ENCODE data around the gene GRK3. TPM values are rescaled to one million over a fixed set of nuclear protein-coding genes. Genes with fewer than 3 reads are reported as not detected.
"Not testable (repeated sequence)": the region's sequence is repeated elsewhere in the genome, so short reads cannot be mapped to it uniquely, and the experiment has no call there.

Gene GRK3
- 1 to 10 TPM; 1.1 to 4.9 (median 3.6) TPM for total RNA-seq
- long read RNA-seq, partial matches to known transcripts, result 0 of 1 reads
- long read RNA-seq, other reads (novel, unspliced or antisense), result 1 of 1 reads

- ATAC-seq, result peak; percentile 66 to 77 (median 72)
- Histone ChIP-seq H3K4me3 (peak within 1 kb of the TSS; percentile 48 to 68 (median 54)), H3K27ac (peak within 1 kb of the TSS in 2 of 3 donors; percentile 37 to 54), H3K4me1 (peaks cover 0 to 17% (median 0%) of the 10 kb centered on the region in 4 donors), H3K27me3 (peaks cover 0 to 6% of the 10 kb centered on the region in 2 donors), H3K9me3 (no peaks in the 10 kb centered on the region), H3K36me3 (no peaks in the 10 kb centered on the region)
- intact Hi-C loops (cut with DNase I), result no loop called here
- no peak for TF ChIP-seq CTCF (IDR thresholded peaks at IDR 0.05)
- peak; percentile 27 for TF ChIP-seq POLR2A (IDR thresholded peaks at IDR 0.05)
- 7% methylated on average over 8 of the region's 73 CpGs for WGBS (ENCODE audit: insufficient coverage, low coverage, low lambda C conversion rate, missing lambda C conversion rate)
- peak; percentile 58 to 76 (median 71) for DNase-seq
These were observed at the start of gene GRK3 for GRCh38 chr22:25564320-25564978. Gene GRK3 (plus strand): TSS chr22:25564675. CDS start chr22:25565041, 366 bp downstream.

- intact Hi-C loops (cut with DNase I), result no loop called here
These were observed 46.3 kb upstream of the GRK3 start for GRCh38 chr22:25518000-25518663.

GRCh38 chr22:25525376-25525775, 39.1 kb upstream of the GRK3 start:
- Histone ChIP-seq H3K9me3 (no peaks in the 10 kb centered on the region), H3K27me3 (no peaks in the 10 kb centered on the region), H3K4me3 (no peak overlapping the region), H3K36me3 (no peaks in the 10 kb centered on the region), H3K27ac (no peak overlapping the region), H3K4me1 (no peaks in the 10 kb centered on the region)
- no peak for ATAC-seq
- WGBS (ENCODE audit: insufficient coverage, low coverage, low lambda C conversion rate, missing lambda C conversion rate), result 40% methylated on average over 1 of the region's 1 CpG
- intact Hi-C loops (cut with DNase I), result no loop called here
- TF ChIP-seq POLR2A (IDR thresholded peaks at IDR 0.05) (no peak), CTCF (IDR thresholded peaks at IDR 0.05) (no peak)
- no peak for DNase-seq

More at GRCh38 chr22:25518000-25518663, 46.3 kb upstream of the GRK3 start:
- WGBS (ENCODE audit: insufficient coverage, low coverage, low lambda C conversion rate, missing lambda C conversion rate), result 83% methylated on average over 12 of the region's 12 CpGs
- Histone ChIP-seq H3K27ac (no peak overlapping the region), H3K4me1 (no peaks in the 10 kb centered on the region), H3K9me3 (no peaks in the 10 kb centered on the region), H3K27me3 (no peaks in the 10 kb centered on the region), H3K36me3 (no peaks in the 10 kb centered on the region), H3K4me3 (no peak overlapping the region)
- DNase-seq (no peak), ATAC-seq (no peak)
- TF ChIP-seq POLR2A (IDR thresholded peaks at IDR 0.05) (no peak), CTCF (IDR thresholded peaks at IDR 0.05) (no peak)

- H3K27me3 ChIP-seq; H3K4me3 ChIP-seq; H3K36me3 ChIP-seq; intact Hi-C loops (cut with DNase I); H3K4me1 ChIP-seq; H3K27ac ChIP-seq; DNase-seq; H3K9me3 ChIP-seq: not testable (repeated sequence)
- WGBS (ENCODE audit: insufficient coverage, low coverage, low lambda C conversion rate, missing lambda C conversion rate), result 67% methylated on average over 3 of the region's 3 CpGs
- peak in 1 of 4 donors; percentile 32 for ATAC-seq
These were observed 38.5 kb upstream of the GRK3 start for GRCh38 chr22:25525804-25526584.

- WGBS (ENCODE audit: insufficient coverage, low coverage, low lambda C conversion rate, missing lambda C conversion rate), result 0% methylated on average over 1 of the region's 1 CpG
- ATAC-seq; DNase-seq; intact Hi-C loops (cut with DNase I); H3K4me3 ChIP-seq; H3K27me3 ChIP-seq; H3K4me1 ChIP-seq; H3K36me3 ChIP-seq; H3K9me3 ChIP-seq; H3K27ac ChIP-seq: not testable (repeated sequence)
These were observed 37.5 kb upstream of the GRK3 start for GRCh38 chr22:25527016-25527415.

GRCh38 chr22:25528068-25528467, 36.4 kb upstream of the GRK3 start:
- H3K9me3 ChIP-seq; H3K27me3 ChIP-seq; H3K4me1 ChIP-seq; ATAC-seq; H3K27ac ChIP-seq; intact Hi-C loops (cut with DNase I); DNase-seq; H3K4me3 ChIP-seq; H3K36me3 ChIP-seq: not testable (repeated sequence)
- 77% methylated on average over 3 of the region's 3 CpGs for WGBS (ENCODE audit: insufficient coverage, low coverage, low lambda C conversion rate, missing lambda C conversion rate)

GRCh38 chr22:25529059-25529458, 35.4 kb upstream of the GRK3 start:
- ATAC-seq; H3K27ac ChIP-seq; DNase-seq; H3K36me3 ChIP-seq; H3K4me1 ChIP-seq; H3K9me3 ChIP-seq; H3K27me3 ChIP-seq; H3K4me3 ChIP-seq; intact Hi-C loops (cut with DNase I): not testable (repeated sequence)
- WGBS (ENCODE audit: insufficient coverage, low coverage, low lambda C conversion rate, missing lambda C conversion rate), result 100% methylated on average over 1 of the region's 1 CpG
